Kidney glomerular epithelial cell (primary cell): Measurements from ENCODE around the gene RP9.
A peak's percentile ranks its signal among the peaks of the same experiment; 100 is the strongest.

Experiments
- DNase-seq: peaks from one replicate; lab custom pipeline; 2025; lab: John Stamatoyannopoulos, UW

RP9 gene

DNA sequence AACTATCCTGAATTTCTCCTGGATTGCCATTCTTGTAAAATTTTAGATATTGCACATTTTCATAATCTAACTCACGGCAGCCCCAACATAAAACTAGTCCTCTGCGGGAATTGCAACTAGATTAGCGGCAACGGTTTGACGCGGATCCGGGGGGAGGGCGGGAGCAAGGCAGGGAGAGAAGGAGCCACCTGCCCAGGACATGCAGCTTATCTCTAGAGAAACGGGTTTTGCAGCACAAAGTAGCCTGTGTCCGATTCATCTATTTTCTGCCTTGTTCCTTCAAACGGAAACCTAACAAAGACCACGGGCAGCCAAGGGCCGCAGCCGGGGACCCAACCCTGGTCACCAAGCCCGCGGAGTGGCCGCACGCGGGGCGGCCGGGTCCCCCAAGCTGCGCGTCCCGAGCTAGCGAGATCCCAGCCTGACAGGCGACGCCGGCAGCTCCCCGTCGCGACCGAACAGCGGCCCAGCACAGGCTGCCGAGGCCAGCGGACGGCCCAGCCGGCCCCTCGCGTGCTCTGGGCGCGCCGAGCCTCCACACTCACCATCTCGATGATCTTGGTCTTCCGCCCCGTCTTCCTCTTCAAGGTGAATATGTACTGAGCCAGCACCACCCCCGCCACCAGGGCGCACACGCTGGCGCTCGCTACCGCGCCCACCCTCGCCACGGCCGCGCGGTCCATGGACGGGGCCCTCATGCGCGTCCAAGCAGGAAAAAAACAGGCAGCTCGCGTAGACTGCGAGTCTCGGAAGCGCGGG is 47.0 kb downstream of the RP9 start, which contains the start of gene NT5C3A:
Gene NT5C3A, minus strand, starts transcription at position 754 of the 759 bp plus-strand sequence. Its CDS starts 71 bp downstream, at position 683.
- peak; percentile 39 for DNase-seq

DNA sequence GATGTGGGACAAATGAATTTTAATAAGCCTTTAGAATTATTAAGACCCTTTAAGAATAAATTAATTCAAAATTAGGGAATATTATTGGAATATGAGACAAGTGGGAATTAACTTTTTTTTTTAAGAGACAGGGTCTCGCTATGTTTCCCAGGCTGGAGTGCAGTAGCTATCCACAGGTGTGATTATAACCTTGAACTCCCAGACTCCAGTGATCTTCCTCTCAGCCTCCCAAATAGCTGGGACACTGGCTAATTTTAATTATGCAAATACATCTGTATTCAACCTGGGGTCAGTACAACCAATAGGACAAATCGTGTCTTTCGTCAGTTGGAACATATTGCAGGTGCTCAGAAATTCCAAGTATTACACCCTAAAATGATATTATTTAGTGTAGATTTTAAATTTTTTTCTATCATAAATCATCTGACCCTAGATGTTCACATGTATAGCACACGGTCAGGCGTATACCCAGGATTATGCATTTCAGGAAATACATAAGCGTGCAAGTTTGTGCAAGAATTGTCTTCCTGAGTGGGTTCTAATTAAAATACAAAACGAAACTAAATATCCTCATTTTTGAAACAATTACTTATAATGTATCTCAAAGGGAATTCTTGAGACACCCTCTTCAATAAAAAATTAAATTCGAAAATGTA is 47.8 kb downstream of the RP9 start:
- no peak for DNase-seq

DNA sequence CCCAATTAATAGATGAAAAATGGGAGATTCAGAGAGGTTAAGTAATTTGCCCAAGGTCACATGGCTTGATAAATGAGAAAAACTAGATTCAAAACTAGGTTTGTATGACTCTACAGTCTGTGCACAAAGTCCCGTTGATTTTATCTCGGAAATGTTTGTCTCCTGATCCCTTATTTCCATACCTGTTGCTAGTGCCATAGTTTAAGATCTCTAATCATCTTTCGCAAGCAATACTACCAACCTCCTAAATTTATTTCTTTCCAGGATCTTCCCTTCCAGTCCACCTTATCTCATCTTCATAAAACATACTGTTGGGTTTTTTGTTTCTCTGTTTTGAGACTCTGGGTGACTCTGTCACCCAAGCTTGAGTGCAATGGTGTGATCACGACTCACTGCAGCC is 49.6 kb downstream of the RP9 start:
- DNase-seq = no peak

DNA sequence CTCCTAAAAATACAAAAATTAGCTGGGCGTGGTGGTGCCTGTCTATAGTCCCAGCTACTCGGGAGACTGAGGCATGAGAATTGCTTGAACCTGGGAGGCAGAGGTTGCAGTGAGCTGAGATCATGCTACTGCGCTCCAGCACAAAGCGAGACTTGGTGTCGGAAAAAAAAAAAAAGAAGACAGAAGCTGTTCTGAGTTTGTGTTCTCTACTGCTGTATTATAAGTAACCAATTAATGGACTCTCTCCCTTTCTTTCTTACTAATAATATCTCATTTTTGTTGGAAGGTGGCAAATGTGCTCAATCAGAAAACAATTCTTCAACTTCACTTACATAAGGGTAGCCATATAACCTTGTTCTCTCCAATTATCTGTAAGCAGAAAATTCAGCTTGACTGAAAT is 54.0 kb downstream of the RP9 start:
- DNase-seq = no peak

DNA sequence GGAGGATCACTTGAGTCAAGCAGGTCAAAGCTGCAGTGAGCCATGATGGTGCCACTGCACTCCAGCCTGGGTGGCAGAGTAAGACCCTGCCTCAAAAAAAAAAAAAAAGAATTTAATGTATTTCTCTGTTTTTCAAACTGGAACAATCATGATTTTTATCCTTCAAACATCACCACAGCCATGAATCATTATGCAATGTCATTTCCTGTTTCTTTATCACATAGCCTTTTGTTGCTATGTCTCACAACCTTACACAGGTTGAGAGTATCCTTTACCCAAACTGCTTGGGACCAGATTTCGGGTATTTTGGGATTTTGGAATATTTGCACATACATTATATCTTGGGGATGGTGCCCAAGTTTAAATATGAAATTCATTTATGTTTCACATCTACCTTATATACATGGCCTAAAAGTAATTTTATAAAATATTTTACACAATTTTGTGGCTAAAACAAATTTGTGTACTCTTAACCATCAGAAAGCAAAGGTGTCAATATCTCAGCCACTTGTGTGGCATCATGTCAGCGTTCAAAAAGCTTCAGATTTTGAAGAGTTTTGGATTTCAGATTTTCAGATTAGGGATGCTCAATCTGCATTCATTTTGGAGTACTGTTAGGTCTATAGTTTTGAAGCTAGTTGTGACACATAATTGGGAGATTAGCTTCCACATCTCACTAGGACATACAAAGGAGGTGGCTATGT is 54.8 kb downstream of the RP9 start:
- DNase-seq = peak; percentile 17

DNA sequence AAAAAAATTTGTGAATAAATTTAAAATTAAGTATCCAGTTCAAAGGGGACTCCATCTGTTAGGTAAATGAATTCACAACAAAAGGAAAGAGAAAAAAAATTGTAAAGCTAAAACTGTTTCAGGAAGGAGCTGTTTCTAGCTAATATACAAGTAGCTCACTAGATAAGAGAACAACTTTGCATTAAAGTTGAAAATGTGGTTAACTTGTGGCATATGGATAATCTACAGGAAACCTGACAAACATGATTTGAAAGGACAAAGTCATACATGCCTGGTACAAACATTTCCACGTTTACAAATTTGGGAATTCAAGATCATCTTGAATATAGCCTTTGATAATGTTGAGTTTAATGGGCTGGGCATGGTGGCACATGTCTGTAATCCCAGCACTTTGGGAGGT is 55.5 kb downstream of the RP9 start:
- no peak for DNase-seq

DNA sequence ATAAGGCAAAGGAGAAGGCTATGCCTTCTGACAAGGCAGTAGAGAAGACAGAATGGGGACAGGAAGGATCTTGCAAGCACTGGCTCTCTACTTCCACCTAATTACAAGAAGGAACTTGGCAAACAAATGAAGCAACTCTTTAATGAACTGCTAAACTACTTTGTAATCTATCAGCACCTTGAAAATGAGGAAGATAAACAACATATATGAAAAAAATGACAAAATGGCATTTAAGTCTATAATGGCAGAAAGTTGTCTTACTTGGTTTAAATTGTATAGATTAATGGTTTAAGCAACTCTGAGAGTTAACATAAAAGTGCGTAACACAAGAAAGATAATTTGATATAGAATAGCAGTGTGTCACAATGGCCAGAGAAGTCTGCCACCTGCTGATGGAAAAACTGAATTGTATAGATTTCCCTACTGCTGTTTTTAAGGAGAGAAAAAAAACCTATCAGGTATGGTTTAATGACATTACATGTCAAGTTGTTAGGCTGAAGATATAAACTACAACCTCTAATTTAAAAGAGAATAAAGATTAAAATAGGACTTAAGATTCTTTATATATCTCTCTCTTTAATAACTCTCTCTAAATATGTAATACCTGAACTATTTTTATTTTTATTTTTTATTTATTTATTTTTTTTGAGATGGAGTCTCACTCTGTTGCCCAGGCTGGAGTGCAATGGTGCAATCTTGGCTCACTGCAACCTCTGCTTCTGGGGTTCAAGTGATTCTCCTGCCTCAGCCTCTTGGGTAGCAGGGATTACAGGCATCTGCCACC is 58.5 kb downstream of the RP9 start:
- DNase-seq = peak; percentile 21

DNA sequence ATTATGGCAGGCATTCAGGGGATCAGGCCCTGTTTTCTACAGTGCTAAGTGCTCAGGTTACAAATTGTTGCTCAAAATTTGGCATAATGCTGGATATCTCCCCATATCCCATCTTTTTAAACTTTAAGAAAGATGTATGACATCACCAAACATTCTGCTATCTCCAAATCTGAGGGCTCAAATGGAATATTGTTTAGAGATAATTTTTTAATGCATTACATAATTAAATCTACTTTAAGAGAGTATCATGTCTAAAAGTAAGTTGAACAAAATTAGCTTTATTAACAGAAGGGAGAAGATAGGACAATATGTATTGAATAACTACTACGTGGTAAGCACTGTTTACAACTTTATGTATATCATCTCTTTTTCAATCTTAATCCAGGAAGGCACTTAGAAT is 60.5 kb downstream of the RP9 start:
- DNase-seq = no peak

DNA sequence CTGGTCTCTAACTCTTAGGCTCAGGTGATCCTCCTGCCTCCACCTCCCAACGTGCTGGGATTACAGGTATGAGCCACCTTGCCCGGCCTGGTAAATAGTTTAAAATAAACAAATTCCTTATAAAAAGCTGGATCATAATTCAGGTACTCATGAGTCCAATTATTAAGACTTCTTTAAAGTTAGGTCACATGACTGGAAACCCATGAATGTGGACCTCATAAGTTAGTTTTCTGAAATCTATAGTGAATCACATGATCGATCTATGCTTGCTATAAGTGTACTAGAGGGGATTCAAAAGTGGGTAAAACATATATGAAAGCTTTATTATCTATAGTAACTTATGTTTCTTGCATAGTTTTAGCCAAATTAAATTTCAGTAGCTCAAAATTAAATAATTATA is 60.9 kb downstream of the RP9 start:
- no peak for DNase-seq

DNA sequence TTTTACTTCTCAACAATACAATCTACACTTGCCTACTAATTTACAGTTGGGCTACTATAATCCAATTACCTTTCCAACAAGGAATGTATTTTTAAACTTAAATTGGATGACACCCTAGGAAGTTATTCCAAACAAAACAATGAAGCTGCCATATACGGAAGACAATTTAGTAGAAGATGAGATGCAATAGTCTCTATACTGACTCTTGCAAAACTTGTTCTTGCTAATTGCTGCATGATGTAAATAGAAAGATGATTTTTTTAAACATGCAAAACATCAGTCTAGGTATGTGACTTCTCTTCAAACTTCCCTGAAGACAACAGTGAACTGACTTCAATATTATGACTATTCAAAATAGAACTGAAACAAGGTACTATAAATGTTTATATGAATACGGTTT is 64.2 kb downstream of the RP9 start:
- no peak for DNase-seq
